Spleen (tissue), 11 donors: Measurements from ENCODE around the gene SLC16A2. TPM values are rescaled to one million over a fixed set of nuclear protein-coding genes. Genes with fewer than 3 reads are reported as not detected.
"Not testable (repeated sequence)": the region's sequence is repeated elsewhere in the genome, so short reads cannot be mapped to it uniquely, and the experiment has no call there.

Source experiments
- DNase-seq: peaks from one replicate; pipeline ENCODE4 v3.0.0-alpha.2; 2020
- H3K27ac ChIP-seq, 8 donors: fragments of 200-600 bp; sonication (generic) in 7 of 8; 1 replicate in 4 of 8; 2 replicates in 4 of 8; pipeline versions ENCODE4 v1.5.0 to v1.8.0; 2016 to 2021; ENCODE audit warnings: inconsistent platforms in 4 of 8, mild to moderate bottlenecking in 4 of 8, moderate library complexity in 1 of 8
- H3K27me3 ChIP-seq, 7 donors: fragments of 200-600 bp; sonication (generic) in 6 of 7; replicated peaks in 1 of 7; 1 replicate in 4 of 7; 2 replicates in 3 of 7; pipeline versions ENCODE4 v1.5.0 to v1.8.0; 2016 to 2021; ENCODE audit warnings: inconsistent platforms in 3 of 7, mild to moderate bottlenecking in 1 of 7
- H3K36me3 ChIP-seq, 6 donors: fragments of 200-600 bp; sonication (generic) in 5 of 6; 1 replicate in 4 of 6; 2 replicates in 2 of 6; pipeline versions ENCODE4 v1.5.0 to v1.8.0; 2016 to 2021; ENCODE audit warnings: inconsistent platforms in 2 of 6
- H3K4me1 ChIP-seq, 6 donors: fragments of 200-600 bp; sonication (generic) in 5 of 6; 1 replicate in 3 of 6; 2 replicates in 3 of 6; pipeline versions ENCODE4 v1.5.0 to v1.8.0; 2016 to 2021; ENCODE audit warnings: inconsistent platforms in 3 of 6
- H3K4me3 ChIP-seq, 8 donors: fragments of 200-600 bp; sonication (generic) in 7 of 8; 1 replicate in 4 of 8; 2 replicates in 4 of 8; pipeline versions ENCODE4 v1.5.0 to v1.8.0; 2016 to 2021; ENCODE audit warnings: inconsistent platforms in 4 of 8, mild to moderate bottlenecking in 4 of 8, moderate library complexity in 2 of 8
- H3K9me3 ChIP-seq, 8 donors: fragments of 200-600 bp; sonication (generic) in 7 of 8; 1 replicate in 4 of 8; 2 replicates in 4 of 8; pipeline versions ENCODE4 v1.5.0 to v1.8.0; 2016 to 2021; ENCODE audit warnings: inconsistent platforms in 4 of 8
- POLR2A ChIP-seq, 3 donors: fragments of 450-650 bp; IDR thresholded peaks; one replicate each; pipeline ENCODE4 v1.5.1; 2017; ENCODE audit warnings: antibody characterized with exemption in 3 of 3, mild to moderate bottlenecking in 1 of 3
- POLR2AphosphoS5 ChIP-seq, 3 donors: sonication (generic); formaldehyde crosslinking; IDR thresholded peaks; one replicate each; pipeline ENCODE4 v1.5.1; 2017; ENCODE audit warnings: antibody characterized with exemption in 3 of 3
- WGBS, 5 donors: extraction: QIAGEN DNeasy Blood & Tissue Kit in 3 of 5; methylation state at CpG; one replicate each; pipeline versions ENCODE4 v1.1.5 to v1.1.7; 2013 to 2018; 5-methylcytosine and 5-hydroxymethylcytosine counted together
- intact Hi-C: fragments of 100-400 bp; cut with DNase I; formaldehyde crosslinking; loops from one replicate; pipeline ENCODE4 v1.15.0; 2023; ENCODE audit warnings: low total_unique reads
- polyA plus RNA-seq, 3 donors: library from polyadenylated mRNA; stranded (reverse); fragments of 200-250 nt; gene quantifications; one replicate each; pipeline ENCODE4 v1.2.1, GENCODE V29; 2013
- total RNA-seq, 7 donors: library from RNA; depleted of rRNA in 3 of 7; stranded (reverse); fragments of >200 nt in 3 of 7; fragmentation: NEBNext Ultra II Directional in 4 of 7; extraction: Animal tissue kit (Norgen Biotek cat#: 25700) in 4 of 7; gene quantifications; one replicate each; pipeline versions ENCODE4 v1.1.0 to v1.2.1, GENCODE V29; 2016 to 2021
- TF ChIP-seq, protein P1 (sequence below), 11 experiments: fragments of 200-600 bp in 7 of 11; fragments of 450-650 bp in 4 of 11; sonication (generic) in 4 of 11; IDR thresholded peaks in 8 of 11; conservative IDR thresholded peaks in 3 of 11; 1 replicate in 7 of 11; 2 replicates in 4 of 11; pipeline versions ENCODE4 v1.4.0 to v1.8.0; 2016 to 2021; ENCODE audit warnings: antibody characterized with exemption in 11 of 11, inconsistent platforms in 4 of 11, mild to moderate bottlenecking in 1 of 11
- donor health status: healthy with polysubstance abuse.
- donor health status: DM: no; HTN: no; CAD: no; lungs with moderate emphysema.
- donor health status: DM: no; HTN: no; CAD: no.
- donor health status: Bipolar disorder and iron deficiency.
- donor health status: healthy.
- donor health status: DM: no; HTN: no; CAD: no.
- donor health status: DM: yes; HTN: yes; CAD: no.

Gene SLC16A2
- total and polyA plus RNA-seq, 10 donors = 0.41 to 4.4 (median 3.1) TPM

DNA sequence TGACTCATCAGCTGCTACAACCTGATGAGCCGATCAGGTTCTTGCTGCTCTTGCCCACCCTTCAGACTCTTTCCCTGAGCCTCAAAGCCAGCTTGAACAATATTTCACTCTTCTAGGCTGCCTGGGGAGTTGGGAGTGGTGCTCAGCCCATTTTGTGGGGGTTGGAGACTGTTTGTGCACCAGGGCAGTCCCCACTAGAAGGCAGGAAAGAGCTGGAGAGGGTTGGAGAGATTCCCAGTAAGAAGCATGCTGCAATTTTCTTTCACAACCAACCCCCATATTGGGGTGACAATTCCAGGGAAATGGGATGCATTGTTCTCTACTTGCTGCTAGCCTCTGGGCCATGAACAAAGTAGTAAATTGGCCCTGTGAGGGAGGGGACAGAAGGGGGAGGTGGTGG lies 44.1 kb downstream of the SLC16A2 start:
- 85 to 100% (median 93%) methylated on average over 1 of the region's 1 CpG for WGBS, 5 donors
- no peak overlapping the region for H3K27ac ChIP-seq
- peaks cover 0 to 5% (median 0%) of the 10 kb centered on the region in 8 donors for H3K9me3 ChIP-seq
- DNase-seq = no peak
- no peaks in the 10 kb centered on the region for H3K36me3 ChIP-seq
- TF ChIP-seq, protein P1, sequence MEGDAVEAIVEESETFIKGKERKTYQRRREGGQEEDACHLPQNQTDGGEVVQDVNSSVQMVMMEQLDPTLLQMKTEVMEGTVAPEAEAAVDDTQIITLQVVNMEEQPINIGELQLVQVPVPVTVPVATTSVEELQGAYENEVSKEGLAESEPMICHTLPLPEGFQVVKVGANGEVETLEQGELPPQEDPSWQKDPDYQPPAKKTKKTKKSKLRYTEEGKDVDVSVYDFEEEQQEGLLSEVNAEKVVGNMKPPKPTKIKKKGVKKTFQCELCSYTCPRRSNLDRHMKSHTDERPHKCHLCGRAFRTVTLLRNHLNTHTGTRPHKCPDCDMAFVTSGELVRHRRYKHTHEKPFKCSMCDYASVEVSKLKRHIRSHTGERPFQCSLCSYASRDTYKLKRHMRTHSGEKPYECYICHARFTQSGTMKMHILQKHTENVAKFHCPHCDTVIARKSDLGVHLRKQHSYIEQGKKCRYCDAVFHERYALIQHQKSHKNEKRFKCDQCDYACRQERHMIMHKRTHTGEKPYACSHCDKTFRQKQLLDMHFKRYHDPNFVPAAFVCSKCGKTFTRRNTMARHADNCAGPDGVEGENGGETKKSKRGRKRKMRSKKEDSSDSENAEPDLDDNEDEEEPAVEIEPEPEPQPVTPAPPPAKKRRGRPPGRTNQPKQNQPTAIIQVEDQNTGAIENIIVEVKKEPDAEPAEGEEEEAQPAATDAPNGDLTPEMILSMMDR (IDR thresholded peaks at IDR 0.05 in 8 of 11, conservative IDR thresholded peaks at IDR 0.05 in 3 of 11) = no peak
- TF ChIP-seq POLR2AphosphoS5 (IDR thresholded peaks at IDR 0.05) (no peak), POLR2A (IDR thresholded peaks at IDR 0.05) (no peak)
- H3K4me1 ChIP-seq = no peaks in the 10 kb centered on the region
- intact Hi-C loops = no loop called here
- H3K4me3 ChIP-seq = no peak overlapping the region
- H3K27me3 ChIP-seq = peaks cover 0 to 8% (median 0%) of the 10 kb centered on the region in 7 donors

DNA sequence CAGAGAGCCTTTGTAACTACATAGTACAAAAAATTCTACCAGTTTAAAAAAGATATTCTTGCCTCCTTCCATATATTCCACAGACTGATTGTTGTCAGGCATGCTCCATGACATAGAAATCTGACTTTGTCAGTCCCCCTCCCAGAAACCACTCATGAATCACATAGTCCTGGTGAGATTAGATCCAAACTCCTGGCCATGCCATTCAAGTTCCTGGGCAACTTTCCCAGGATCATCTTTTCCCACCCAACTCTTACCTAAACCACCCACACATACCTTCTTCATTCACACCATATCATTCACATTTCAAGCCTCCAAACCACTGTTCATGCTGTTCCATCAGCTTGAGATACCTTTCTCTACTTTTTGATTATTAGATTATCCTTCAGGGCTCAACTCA lies 46.4 kb downstream of the SLC16A2 start:
- Histone ChIP-seq H3K4me3 (no peak overlapping the region), H3K27ac (no peak overlapping the region), H3K27me3 (peaks cover 0 to 8% (median 0%) of the 10 kb centered on the region in 7 donors), H3K36me3 (no peaks in the 10 kb centered on the region), H3K9me3 (peaks cover 0 to 10% (median 0%) of the 10 kb centered on the region in 8 donors), H3K4me1 (no peaks in the 10 kb centered on the region)
- intact Hi-C loops = no loop called here
- no peak for DNase-seq
- TF ChIP-seq, protein P1 (IDR thresholded peaks at IDR 0.05 in 8 of 11, conservative IDR thresholded peaks at IDR 0.05 in 3 of 11) = no peak
- no peak for TF ChIP-seq POLR2AphosphoS5 (IDR thresholded peaks at IDR 0.05)
- no peak for TF ChIP-seq POLR2A (IDR thresholded peaks at IDR 0.05)

DNA sequence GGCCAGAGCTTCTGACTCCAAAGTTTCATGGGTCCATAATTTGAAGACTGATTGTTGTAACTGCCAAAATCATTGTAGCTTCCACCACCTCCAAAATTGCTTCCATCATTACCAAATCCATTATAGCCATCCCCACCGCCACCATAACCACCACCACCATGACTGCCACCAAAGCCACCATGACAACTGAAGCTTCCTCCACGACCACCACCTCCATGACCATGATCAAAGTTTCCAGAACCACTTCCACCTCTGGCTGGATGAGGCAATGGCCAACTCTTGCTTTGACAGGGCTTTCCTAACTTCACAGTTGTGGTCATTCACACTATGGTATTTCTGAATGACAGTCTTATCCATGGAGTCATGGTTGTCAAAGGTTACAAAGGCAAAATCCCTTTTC lies 51.8 kb downstream of the SLC16A2 start:
- WGBS, 5 donors = 59 to 92% (median 69%) methylated on average over 2 of the region's 2 CpGs
- H3K27ac ChIP-seq, H3K36me3 ChIP-seq, DNase-seq, H3K27me3 ChIP-seq, intact Hi-C loops, H3K4me1 ChIP-seq, H3K9me3 ChIP-seq, H3K4me3 ChIP-seq: not testable (repeated sequence)

DNA sequence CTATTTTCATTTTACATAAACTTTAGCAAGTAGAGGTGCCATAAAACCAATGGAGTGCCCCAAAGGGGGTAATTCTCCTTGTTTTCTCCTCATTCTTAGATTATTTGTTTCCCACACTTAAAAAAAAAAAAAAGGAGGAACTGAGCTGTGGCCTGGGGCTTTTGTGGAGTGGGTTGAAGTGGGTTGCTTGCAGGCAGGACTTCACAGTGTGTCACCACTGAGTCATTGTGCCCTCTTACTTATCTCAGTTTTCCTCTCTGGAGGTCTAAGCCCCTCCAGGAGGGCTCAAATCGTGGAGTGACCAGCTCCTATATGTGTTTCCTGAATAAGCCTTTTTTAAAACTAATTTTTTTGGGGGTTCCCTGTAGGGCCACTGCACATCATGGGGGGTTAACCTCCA lies 69.0 kb downstream of the SLC16A2 start:
- H3K27ac ChIP-seq = no peak overlapping the region
- WGBS, 5 donors = 50 to 80% (median 71%) methylated on average over 1 of the region's 1 CpG
- H3K9me3 ChIP-seq = no peaks in the 10 kb centered on the region
- TF ChIP-seq POLR2AphosphoS5 (IDR thresholded peaks at IDR 0.05) (no peak), POLR2A (IDR thresholded peaks at IDR 0.05) (no peak)
- TF ChIP-seq, protein P1 (IDR thresholded peaks at IDR 0.05 in 8 of 11, conservative IDR thresholded peaks at IDR 0.05 in 3 of 11) = no peak
- DNase-seq = no peak
- intact Hi-C loops = no loop called here
- no peaks in the 10 kb centered on the region for H3K4me1 ChIP-seq
- H3K36me3 ChIP-seq = no peaks in the 10 kb centered on the region
- H3K27me3 ChIP-seq = peaks cover 0 to 3% (median 0%) of the 10 kb centered on the region in 7 donors
- no peak overlapping the region for H3K4me3 ChIP-seq

DNA sequence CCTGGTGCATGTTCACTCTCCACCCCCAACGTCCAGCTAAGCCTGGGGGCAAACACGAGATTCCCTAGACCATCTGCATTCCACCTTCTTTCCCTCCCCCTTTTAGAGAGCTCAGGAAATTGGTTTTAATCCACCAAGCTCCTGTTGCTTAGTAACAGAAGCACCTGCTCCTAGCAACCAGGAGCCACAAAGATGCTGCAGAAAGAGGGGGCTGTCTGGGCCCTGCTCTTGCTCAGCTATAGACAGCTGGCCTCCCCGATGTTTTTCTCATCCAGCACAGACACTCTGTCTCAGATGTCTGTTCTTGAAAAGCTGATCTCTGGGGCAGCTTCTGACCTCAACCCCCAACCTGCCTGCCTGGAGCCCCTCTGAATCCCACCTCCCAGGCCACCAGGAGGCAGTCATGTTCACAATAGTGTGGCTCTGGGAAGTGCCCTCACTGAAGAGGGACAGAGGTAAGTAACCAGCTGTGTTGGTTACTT lies 71.5 kb downstream of the SLC16A2 start:
- 48 to 74% (median 64%) methylated on average over 3 of the region's 3 CpGs for WGBS, 5 donors
- no peaks in the 10 kb centered on the region for H3K4me1 ChIP-seq
- TF ChIP-seq, protein P1 (IDR thresholded peaks at IDR 0.05 in 8 of 11, conservative IDR thresholded peaks at IDR 0.05 in 3 of 11) = peak in 2 of 11 experiments; percentile 23 to 27
- TF ChIP-seq POLR2A (IDR thresholded peaks at IDR 0.05) (no peak), POLR2AphosphoS5 (IDR thresholded peaks at IDR 0.05) (no peak)
- H3K36me3 ChIP-seq = no peaks in the 10 kb centered on the region
- no peak overlapping the region for H3K4me3 ChIP-seq
- DNase-seq = no peak
- H3K27me3 ChIP-seq = no peaks in the 10 kb centered on the region
- intact Hi-C loops = no loop called here
- no peak overlapping the region for H3K27ac ChIP-seq
- no peaks in the 10 kb centered on the region for H3K9me3 ChIP-seq
